NCI-H526 (cell line): Measurements from ENCODE around the gene MUTYH.
"Not testable (repeated sequence)": the region's sequence is repeated elsewhere in the genome, so short reads cannot be mapped to it uniquely, and the experiment has no call there.

Source experiments
- DNase-seq, 2 experiments: peaks; one replicate each; lab custom pipeline; 2025; lab: John Stamatoyannopoulos, UW

The MUTYH gene

DNA sequence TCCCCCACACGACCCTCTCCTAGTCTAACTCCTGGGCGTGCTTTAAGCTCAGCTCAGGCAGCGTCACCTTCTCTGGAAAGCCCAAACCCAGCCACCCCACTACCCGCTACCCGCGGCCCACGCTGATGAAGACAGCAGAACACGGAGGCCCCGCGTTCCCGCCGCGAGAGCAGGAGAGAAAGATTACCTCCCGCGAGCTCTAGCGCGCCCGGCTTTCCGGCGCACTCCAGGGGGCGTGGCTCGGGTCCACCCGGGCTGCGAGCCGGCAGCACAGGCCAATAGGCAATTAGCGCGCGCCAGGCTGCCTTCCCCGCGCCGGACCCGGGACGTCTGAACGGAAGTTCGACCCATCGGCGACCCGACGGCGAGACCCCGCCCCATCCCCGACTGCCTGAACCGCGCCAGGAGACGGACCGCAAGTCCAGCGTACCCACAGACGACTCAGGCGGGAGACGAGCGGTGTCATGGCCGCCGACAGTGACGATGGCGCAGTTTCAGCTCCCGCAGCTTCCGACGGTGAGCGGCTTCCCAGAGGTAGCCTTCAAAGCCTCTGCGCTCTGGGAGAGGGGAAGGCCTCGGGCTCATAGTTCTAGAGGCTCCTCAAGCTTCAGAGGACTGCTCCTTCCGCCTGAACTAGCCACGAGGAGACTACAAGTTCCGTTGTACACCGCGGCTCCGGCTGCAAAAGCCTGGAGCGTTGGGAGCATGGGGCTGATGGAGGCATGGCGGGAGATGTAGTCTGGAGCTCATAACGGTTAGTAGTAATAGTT, at the start of gene MUTYH, which contains the start of gene TOE1:
Gene MUTYH (minus strand): TSS at position 652 of the 770 bp plus-strand sequence. CDS start 5,935 bp downstream, outside the sequence.
Gene TOE1 (plus strand): TSS at position 382 of the 770 bp plus-strand sequence. CDS start 83 bp downstream, at position 465.
- DNase-seq: peak; percentile 96 to 99

GRCh38 chr1:45386219-45386618, 46.0 kb upstream of the MUTYH start:
- DNase-seq: no peak

- peak; percentile 67 to 68 for DNase-seq
These were observed 45.1 kb upstream of the MUTYH start for GRCh38 chr1:45385302-45385701.

- not testable (repeated sequence) for DNase-seq
These were observed 44.0 kb upstream of the MUTYH start for GRCh38 chr1:45384213-45384612.

DNA sequence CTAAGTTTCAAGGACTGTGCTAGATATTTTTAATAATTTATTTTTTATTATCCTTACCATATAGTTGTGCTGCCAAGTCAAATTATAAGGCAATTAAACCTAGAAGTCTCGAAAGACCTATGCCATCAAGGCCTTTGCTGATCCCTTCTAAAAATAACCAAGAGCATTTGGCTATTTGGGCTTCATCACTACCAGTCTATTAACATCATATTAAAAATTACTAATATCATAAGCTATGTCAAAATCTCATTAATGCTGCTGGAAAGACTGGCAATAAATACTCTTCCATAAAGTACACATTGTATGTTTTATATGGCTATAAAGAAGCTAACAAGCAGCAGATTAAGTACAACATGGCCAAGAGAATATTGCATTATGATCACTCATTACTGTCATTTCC, 43.0 kb upstream of the MUTYH start:
- no peak for DNase-seq

- DNase-seq: no peak
These were observed 41.0 kb upstream of the MUTYH start for GRCh38 chr1:45381243-45381642.

DNA sequence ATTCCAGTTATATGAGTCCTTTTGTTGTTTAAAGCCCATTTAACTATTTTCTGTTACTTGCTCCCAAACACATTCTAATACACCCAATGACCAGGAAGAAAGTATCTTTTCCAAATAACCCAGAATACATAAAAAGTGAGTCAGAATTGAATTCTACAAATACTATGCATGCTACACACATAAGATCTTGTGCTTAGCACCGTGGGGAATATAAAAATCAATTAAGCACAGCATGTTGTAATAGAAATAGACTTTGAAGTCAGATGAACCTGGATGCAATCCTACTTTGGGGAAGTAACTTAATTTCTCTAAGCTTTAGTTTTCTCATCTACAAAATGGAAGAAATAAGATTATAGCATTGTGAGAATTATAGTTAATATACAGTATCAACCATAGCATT, 40.5 kb upstream of the MUTYH start:
- no peak for DNase-seq

GRCh38 chr1:45380125-45380524, 39.9 kb upstream of the MUTYH start:
- DNase-seq: no peak

DNA sequence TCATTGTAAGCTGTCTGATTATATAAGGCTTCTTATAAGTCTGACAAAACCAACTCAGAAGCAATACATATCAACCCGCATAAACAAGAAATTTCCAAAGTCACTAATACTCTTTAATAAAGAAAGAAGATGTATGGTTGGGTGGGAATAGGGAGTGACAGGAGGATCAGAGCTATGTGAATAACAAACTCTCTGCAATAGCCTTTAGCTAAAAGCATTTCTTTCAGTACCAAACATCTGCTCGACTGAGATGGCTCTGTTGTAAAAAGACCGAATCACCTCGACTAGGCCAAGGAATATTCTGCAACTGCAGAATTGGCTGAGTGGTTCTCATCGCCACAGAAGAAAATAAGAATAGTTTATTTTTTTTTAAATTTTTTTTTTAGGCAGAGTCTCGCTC, 39.3 kb upstream of the MUTYH start:
- no peak for DNase-seq

GRCh38 chr1:45378184-45378583, 37.9 kb upstream of the MUTYH start:
- DNase-seq: no peak

- DNase-seq: no peak
These were observed 35.2 kb upstream of the MUTYH start for GRCh38 chr1:45375104-45376090.

GRCh38 chr1:45373573-45373972, 33.3 kb upstream of the MUTYH start:
- no peak for DNase-seq

DNA sequence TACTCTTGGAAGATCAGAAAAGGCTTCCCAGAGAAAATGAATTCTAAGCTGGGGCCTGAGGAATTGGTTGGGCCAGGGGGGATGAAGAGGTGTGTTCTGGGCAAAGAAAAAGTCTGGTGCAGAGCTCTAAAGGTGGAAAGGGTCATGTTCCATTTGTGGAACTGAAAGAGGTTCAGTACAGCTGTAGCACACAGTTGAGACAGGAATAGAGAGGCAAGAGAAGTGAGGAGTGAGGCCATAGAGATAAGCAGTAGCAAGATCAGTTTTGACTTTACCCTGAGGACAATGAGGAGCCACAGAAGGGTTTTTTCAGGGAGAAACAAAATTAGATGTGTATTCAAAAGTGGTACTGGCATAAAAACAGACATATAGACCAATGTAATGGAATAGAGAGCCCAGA, 30.3 kb upstream of the MUTYH start:
- no peak for DNase-seq

- DNase-seq: peak; percentile 24 to 56
These were observed 24.8 kb upstream of the MUTYH start for GRCh38 chr1:45365051-45365450.

DNA sequence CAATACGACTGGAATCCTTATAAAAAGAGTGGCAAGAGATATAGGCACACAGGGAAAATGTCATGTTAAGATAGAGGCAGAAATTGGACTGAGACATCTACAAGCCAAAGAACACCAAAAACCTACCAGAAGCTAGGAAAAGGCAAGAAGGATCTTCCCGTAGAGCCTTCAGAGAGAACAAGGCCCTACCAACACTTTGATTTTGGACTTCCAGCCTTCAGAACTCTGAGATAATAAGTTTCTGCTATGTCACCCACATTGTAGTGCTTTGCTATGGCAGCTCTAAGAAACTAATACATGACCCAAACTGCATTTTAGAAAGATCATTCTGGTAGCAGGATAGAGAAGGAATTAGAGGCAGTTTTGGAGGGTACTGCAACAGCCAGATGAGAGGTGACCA, 24.1 kb upstream of the MUTYH start:
- DNase-seq: no peak

DNA sequence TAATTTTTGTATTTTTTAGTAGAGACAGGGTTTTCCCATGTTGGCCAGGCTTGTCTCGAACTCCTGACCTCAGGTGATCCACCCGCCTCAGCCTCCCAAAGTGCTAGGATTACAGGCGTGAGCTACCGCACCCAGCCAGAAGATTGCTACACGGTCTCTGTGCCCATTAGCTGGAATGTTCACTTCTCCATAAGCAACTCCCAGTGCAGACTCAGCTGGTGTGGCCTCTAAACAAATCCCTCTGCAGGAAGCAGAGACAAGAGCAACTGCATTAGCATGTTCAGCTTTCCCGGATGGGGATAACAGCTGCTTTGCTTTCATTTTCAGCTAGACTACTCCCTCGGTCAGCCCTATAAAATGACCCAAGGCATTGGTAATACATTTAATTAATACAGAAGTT, 20.7 kb upstream of the MUTYH start:
- DNase-seq: peak; percentile 82 to 90

DNA sequence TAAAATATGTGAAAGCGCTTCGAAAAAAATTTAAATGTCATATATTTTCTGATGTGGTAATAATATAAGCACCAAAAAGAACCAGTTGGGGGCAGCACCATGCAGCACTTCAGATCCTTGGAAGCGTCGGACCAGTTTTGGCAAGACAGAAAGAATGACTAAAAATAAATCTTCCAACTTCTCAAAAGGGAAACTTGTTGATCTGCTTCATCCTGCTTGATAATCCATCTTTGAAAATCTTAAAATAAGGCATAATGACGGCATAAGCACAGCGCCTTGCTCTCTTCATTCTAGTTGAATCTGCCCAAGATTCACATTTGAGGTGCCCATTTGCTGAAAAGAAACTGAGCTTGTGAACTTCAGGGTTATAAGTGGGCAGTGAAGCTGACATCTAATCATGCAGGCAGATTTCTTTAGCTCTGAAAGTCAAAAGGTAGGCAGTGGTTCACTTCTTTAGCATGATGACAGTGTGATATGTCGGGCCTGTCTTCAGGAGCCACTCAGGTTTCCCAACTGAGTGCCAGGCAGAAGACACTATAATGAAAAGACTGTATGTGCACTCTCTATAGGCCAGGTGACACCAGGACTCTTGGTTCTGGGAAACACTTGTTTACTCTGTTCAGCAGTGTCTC, 19.8 kb upstream of the MUTYH start:
- DNase-seq: peak; percentile 42 to 83

DNA sequence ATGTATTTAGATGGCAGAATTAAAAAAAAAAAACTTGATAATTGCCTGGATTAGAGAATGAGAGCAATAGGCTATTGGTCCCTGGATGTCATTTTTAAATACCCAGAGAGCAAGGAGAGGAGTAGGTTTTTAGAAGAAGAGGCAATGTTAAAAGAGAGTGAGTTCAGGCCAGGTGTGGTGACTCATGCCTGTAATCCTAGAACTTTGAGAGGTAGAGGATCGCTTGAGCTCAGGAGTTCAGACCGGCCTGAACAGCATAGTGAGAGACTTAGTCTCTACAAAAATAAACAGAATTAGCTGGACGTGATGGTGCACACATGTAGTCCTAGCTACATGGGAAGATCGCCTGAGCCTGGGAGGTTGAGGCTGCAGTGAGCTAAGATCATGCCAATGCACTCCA, 15.9 kb upstream of the MUTYH start:
- no peak for DNase-seq

GRCh38 chr1:45355683-45356082, 15.4 kb upstream of the MUTYH start:
- no peak for DNase-seq

- DNase-seq: no peak
These were observed 14.6 kb upstream of the MUTYH start for GRCh38 chr1:45354838-45355237.

DNA sequence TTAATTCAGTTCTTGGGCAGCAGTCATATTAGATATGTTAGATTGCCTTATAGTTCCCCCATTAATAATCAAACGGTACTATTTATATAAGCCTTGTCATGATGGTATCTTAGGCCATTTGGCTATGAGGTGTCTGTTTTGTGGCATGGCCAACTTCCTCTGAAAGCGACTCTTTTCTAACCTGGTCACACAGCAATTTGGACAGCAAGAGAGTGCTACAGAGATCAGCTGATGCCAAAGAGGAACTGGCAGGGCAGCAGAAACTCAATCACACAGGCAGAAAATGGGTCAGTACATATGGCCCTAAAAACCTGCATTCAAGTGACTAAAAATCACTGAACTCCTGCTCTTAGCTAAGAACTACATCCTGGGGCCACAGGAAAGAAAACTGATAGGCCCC, 13.4 kb upstream of the MUTYH start:
- DNase-seq: no peak

DNA sequence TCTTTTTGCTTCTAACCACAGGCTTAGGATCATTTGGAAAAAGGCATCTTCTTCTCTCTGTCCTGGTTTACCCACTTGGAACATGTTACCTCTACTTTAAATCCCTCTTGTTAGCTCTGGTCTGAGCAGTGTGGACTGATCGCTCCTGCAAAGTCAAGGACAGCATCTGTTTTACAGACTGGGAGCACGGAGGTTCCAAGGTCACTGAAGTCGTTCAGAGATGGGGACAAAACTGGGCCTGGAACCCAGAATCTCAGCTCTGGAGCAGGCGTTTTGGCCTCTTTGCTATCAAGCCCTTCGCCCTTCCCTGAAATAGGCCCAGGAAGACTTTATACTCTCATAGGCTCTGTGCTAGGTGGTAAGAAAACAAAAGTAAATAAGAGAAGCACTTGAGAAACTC, 11.3 kb upstream of the MUTYH start:
- no peak for DNase-seq
